PC-9 (cell line): ENCODE measurements around the gene TMPRSS4. TPM values are rescaled to one million over a fixed set of nuclear protein-coding genes. Genes with fewer than 3 reads are reported as not detected.

Experiments used
- BruUV-seq: library from RNA; stranded (reverse); fragments of 400-500 nt; replicated peaks from 2 replicates; lab custom pipeline; 2021; lab: Mats Ljungman, UMichigan
- CTCF ChIA-PET: fragments of 300-600 bp; sonication (Branson Sonifier 250); formaldehyde crosslinking; loops from one replicate; lab custom pipeline; 2022; ENCODE audit warnings: antibody characterized with exemption; lab: Charles Lee
- POLR2A ChIA-PET: fragments of 300-600 bp; sonication (Branson Sonifier 250); formaldehyde crosslinking; loops from one replicate; lab custom pipeline; 2022; ENCODE audit warnings: antibody characterized with exemption; ENCODE audit not compliant: unreplicated experiment; lab: Charles Lee
- DNase-seq, 2 experiments: peaks; one replicate each; pipeline versions ENCODE4 v3.0.0 to v3.0.0-alpha.2; 2015 to 2022; ENCODE audit warnings: mixed read lengths in 1 of 2
- H2AFZ ChIP-seq: fragments of 200-600 bp; sonication (generic); 2 replicates; pipeline ENCODE4 v1.8.1; 2017; ENCODE audit warnings: antibody characterized with exemption
- H3F3A ChIP-seq: fragments of 200-600 bp; sonication (generic); 2 replicates; pipeline ENCODE4 v1.8.1; 2017; ENCODE audit warnings: antibody characterized with exemption, mild to moderate bottlenecking, low read depth; ENCODE audit not compliant: insufficient read depth
- H3K27ac ChIP-seq: fragments of 200-600 bp; sonication (generic); 2 replicates; pipeline ENCODE4 v1.6.1; 2016; ENCODE audit warnings: mixed run types
- H3K27me3 ChIP-seq: fragments of 200-600 bp; sonication (generic); 2 replicates; pipeline ENCODE4 v1.6.1; 2016; ENCODE audit warnings: low read depth, mixed run types; ENCODE audit not compliant: insufficient read depth
- H3K36me3 ChIP-seq: fragments of 200-600 bp; sonication (generic); 2 replicates; pipeline ENCODE4 v1.6.1; 2016; ENCODE audit warnings: low read depth, mixed run types
- H3K4me1 ChIP-seq: fragments of 200-600 bp; sonication (generic); replicated peaks from 2 replicates; pipeline ENCODE4 v1.6.1; 2016; ENCODE audit warnings: mixed run types; ENCODE audit not compliant: insufficient read depth
- H3K4me2 ChIP-seq: fragments of 200-600 bp; sonication (generic); 2 replicates; pipeline ENCODE4 v1.6.1; 2017; ENCODE audit warnings: mixed run types
- H3K4me3 ChIP-seq: fragments of 200-600 bp; sonication (generic); 2 replicates; pipeline ENCODE4 v1.6.1; 2016; ENCODE audit warnings: mixed run types
- H3K79me2 ChIP-seq: fragments of 200-600 bp; sonication (generic); 2 replicates; pipeline ENCODE4 v1.6.1; 2017; ENCODE audit warnings: low read depth, mixed run types
- H3K9me2 ChIP-seq: fragments of 200-600 bp; sonication (generic); 2 replicates; pipeline ENCODE4 v1.8.1; 2017; ENCODE audit warnings: mild to moderate bottlenecking; ENCODE audit not compliant: insufficient read depth
- H3K9me3 ChIP-seq: fragments of 200-600 bp; sonication (generic); 2 replicates; pipeline ENCODE4 v1.8.1; 2016; ENCODE audit warnings: low read depth; ENCODE audit not compliant: insufficient read depth
- H4K20me1 ChIP-seq: fragments of 200-600 bp; sonication (generic); 2 replicates; pipeline ENCODE4 v1.8.1; 2017; ENCODE audit not compliant: insufficient read depth
- CTCF ChIP-seq: fragments of 200-600 bp; sonication (generic); conservative IDR thresholded peaks from 2 replicates; pipeline ENCODE4 v1.6.1; 2017; ENCODE audit warnings: mixed run types, antibody characterized with exemption, mild to moderate bottlenecking, moderate library complexity
- EZH2 ChIP-seq: fragments of 200-600 bp; sonication (generic); IDR thresholded peaks from 2 replicates; pipeline ENCODE4 v1.8.0; 2017; ENCODE audit warnings: antibody characterized with exemption, low read depth
- intact Hi-C: fragments of 100-400 bp; cut with micrococcal nuclease; formaldehyde crosslinking; loops from one replicate; pipeline ENCODE4 v1.10.0; 2022; ENCODE audit not compliant: unreplicated experiment
- total RNA-seq: library from RNA; stranded (reverse); gene quantifications from 2 replicates; pipeline ENCODE4 v1.2.3, GENCODE V29; 2021

Gene TMPRSS4
- total RNA-seq, 1 experiment from 2014 or later = 27.6 TPM

GRCh38 chr11:118059246-118059940 lies 17.5 kb upstream of the TMPRSS4 start:
- H3K4me2 ChIP-seq = no peak overlapping the region
- no peak overlapping the region for H3K4me3 ChIP-seq
- H3K27ac ChIP-seq = no peak overlapping the region
- H3K9me3 ChIP-seq = no peaks in the 10 kb centered on the region
- intact Hi-C loops = loop anchor here (5.0 kb wide), 1 partner anchor 73 kb away; no protein-coding TSS in a partner anchor
- peaks cover 25% of the 10 kb centered on the region for H3K27me3 ChIP-seq
- H3K4me1 ChIP-seq = peaks cover 18% of the 10 kb centered on the region
- H4K20me1 ChIP-seq = 0 out of 2 replicates have a peak, but pooled peaks cover 2% of the 10 kb centered on the region
- BruUV-seq = no TSS peak
- no peaks in the 10 kb centered on the region; the same call in 1 of the 2 replicates for H3F3A ChIP-seq
- DNase-seq = no peak
- POLR2A ChIA-PET = no interaction called here
- CTCF ChIA-PET = no interaction called here
- H3K9me2 ChIP-seq = no peaks in the 10 kb centered on the region
- TF ChIP-seq CTCF (no peak), EZH2 (no peak)
- H2AFZ ChIP-seq = no peak overlapping the region
- no peaks in the 10 kb centered on the region for H3K36me3 ChIP-seq
- no peaks in the 10 kb centered on the region for H3K79me2 ChIP-seq

GRCh38 chr11:118060081-118060661 lies 16.7 kb upstream of the TMPRSS4 start:
- peak in 1 of 2 experiments; percentile 25 for DNase-seq
- BruUV-seq = no TSS peak
- Histone ChIP-seq H2AFZ (no peak overlapping the region), H3F3A (no peaks in the 10 kb centered on the region; the same call in 1 of the 2 replicates), H3K27ac (no peak overlapping the region), H3K4me2 (no peak overlapping the region), H3K27me3 (peaks cover 25% of the 10 kb centered on the region), H3K9me3 (no peaks in the 10 kb centered on the region), H4K20me1 (no peaks in the 10 kb centered on the region), H3K4me1 (peaks cover 18% of the 10 kb centered on the region), H3K36me3 (no peaks in the 10 kb centered on the region), H3K9me2 (no peaks in the 10 kb centered on the region), H3K79me2 (no peaks in the 10 kb centered on the region), H3K4me3 (no peak overlapping the region)
- ChIA-PET POLR2A (no interaction called here), CTCF (no interaction called here)
- TF ChIP-seq EZH2 (no peak), CTCF (no peak)
- intact Hi-C loops = no loop called here

GRCh38 chr11:118060869-118061268 lies 16.0 kb upstream of the TMPRSS4 start:
- H3K9me3 ChIP-seq = no peaks in the 10 kb centered on the region
- no TSS peak for BruUV-seq
- no peak overlapping the region for H3K4me3 ChIP-seq
- no peak overlapping the region for H3K4me2 ChIP-seq
- no peak overlapping the region for H3K27ac ChIP-seq
- H3K27me3 ChIP-seq = peaks cover 25% of the 10 kb centered on the region
- peak in 1 of 2 experiments; percentile 31 for DNase-seq
- no peak overlapping the region for H2AFZ ChIP-seq
- H4K20me1 ChIP-seq = no peaks in the 10 kb centered on the region
- no peaks in the 10 kb centered on the region; the same call in 1 of the 2 replicates for H3F3A ChIP-seq
- no peaks in the 10 kb centered on the region for H3K79me2 ChIP-seq
- ChIA-PET CTCF (no interaction called here), POLR2A (no interaction called here)
- no peaks in the 10 kb centered on the region for H3K9me2 ChIP-seq
- peaks cover 18% of the 10 kb centered on the region for H3K4me1 ChIP-seq
- no peak for TF ChIP-seq EZH2
- TF ChIP-seq CTCF = no peak
- H3K36me3 ChIP-seq = no peaks in the 10 kb centered on the region
- intact Hi-C loops = no loop called here
